Panc1 (cell line): ENCODE measurements around the gene RAD23A. TPM values are rescaled to one million over a fixed set of nuclear protein-coding genes. Genes with fewer than 3 reads are reported as not detected.
A peak's percentile ranks its signal among the peaks of the same experiment; 100 is the strongest.

ENCODE experiments used
- ATAC-seq: fragments of 200-7000 bp; cut with Tn5 transposase; 2 replicates; pipeline ENCODE4 v1.9.1; 2020; ENCODE audit warnings: mild to moderate bottlenecking, moderate library complexity
- BruUV-seq: library from RNA; stranded (reverse); fragments of 400-500 nt; replicated peaks from 2 replicates; lab custom pipeline; 2021; lab: Mats Ljungman, UMichigan
- CTCF ChIA-PET: fragments of 300-600 bp; sonication (Branson Sonifier 250); formaldehyde crosslinking; loops from one replicate; lab custom pipeline; 2022; ENCODE audit warnings: antibody characterized with exemption; lab: Charles Lee
- POLR2A ChIA-PET: fragments of 300-600 bp; sonication (Branson Sonifier 250); formaldehyde crosslinking; loops from one replicate; lab custom pipeline; 2022; ENCODE audit warnings: antibody characterized with exemption; lab: Charles Lee
- DNase-seq: peaks from one replicate; pipeline ENCODE4 v3.0.0-alpha.2; 2010; ENCODE audit warnings: low read depth, low spot score
- H3K27ac ChIP-seq: 2 replicates; pipeline ENCODE4 v1.5.1; 2011; ENCODE audit warnings: mild to moderate bottlenecking, low read length, inconsistent platforms
- H3K27me3 ChIP-seq: fragments of 200-500 bp; sonication (Bioruptor generic); 2 replicates; pipeline ENCODE4 v1.6.0; 2014; ENCODE audit warnings: low read length, inconsistent platforms; ENCODE audit not compliant: control insufficient read depth, insufficient read depth
- H3K36me3 ChIP-seq: fragments of 200-500 bp; sonication (Bioruptor generic); 2 replicates; pipeline ENCODE4 v1.5.1; 2014; ENCODE audit warnings: inconsistent platforms, mild to moderate bottlenecking, low read length, moderate library complexity; ENCODE audit not compliant: control insufficient read depth, insufficient read depth
- H3K4me1 ChIP-seq: 2 replicates; pipeline ENCODE4 v1.5.1; 2011; ENCODE audit warnings: inconsistent platforms, mild to moderate bottlenecking, low read length, moderate library complexity; ENCODE audit not compliant: control insufficient read depth, insufficient read depth
- H3K4me3 ChIP-seq, 2 experiments: 2 replicates each; pipeline ENCODE4 v1.5.1; 2011 to 2012; ENCODE audit warnings: low read depth in 2 of 2, low read length in 2 of 2, mild to moderate bottlenecking in 2 of 2, inconsistent platforms in 1 of 2, moderate library complexity in 1 of 2
- H3K9me3 ChIP-seq: fragments of 200-500 bp; sonication (Bioruptor generic); 2 replicates; pipeline ENCODE4 v1.5.1; 2014; ENCODE audit warnings: low read depth, mild to moderate bottlenecking, inconsistent platforms, low read length, moderate library complexity; ENCODE audit not compliant: control insufficient read depth, insufficient read depth
- CTCF ChIP-seq: fragments of 450-650 bp; IDR thresholded peaks from 2 replicates; pipeline ENCODE4 v1.5.1; 2017; ENCODE audit warnings: mild to moderate bottlenecking
- POLR2AphosphoS5 ChIP-seq: IDR thresholded peaks from 2 replicates; pipeline ENCODE4 v1.6.1; 2012; ENCODE audit warnings: mild to moderate bottlenecking, low read depth, low read length, moderate library complexity
- REST ChIP-seq, 2 experiments: IDR thresholded peaks; 2 replicates each; pipeline ENCODE4 v1.6.1; 2011 to 2012; ENCODE audit warnings: low read depth in 2 of 2, control low read depth in 1 of 2, low read length in 1 of 2, mild to moderate bottlenecking in 1 of 2, moderate library complexity in 1 of 2; ENCODE audit not compliant: insufficient read depth in 1 of 2
- SIN3A ChIP-seq: IDR thresholded peaks from 2 replicates; pipeline ENCODE4 v1.6.1; 2012; ENCODE audit warnings: low read depth, mild to moderate bottlenecking, low read length, moderate library complexity, borderline replicate concordance; ENCODE audit not compliant: insufficient read depth
- TCF7L2 ChIP-seq: IDR thresholded peaks from 2 replicates; pipeline ENCODE4 v1.6.1; 2011; ENCODE audit warnings: mild to moderate bottlenecking, low read depth, low read length, inconsistent platforms
- in situ Hi-C: cut with HindIII; loops from 2 replicates; pipeline ENCODE4 v1.10.0; 2016; ENCODE audit warnings: low sequenced_read_pairs, low pct_unique_long_range_greater_than_20kb
- intact Hi-C: fragments of 100-400 bp; cut with micrococcal nuclease; formaldehyde crosslinking; loops from one replicate; pipeline ENCODE4 v1.10.0; 2022; ENCODE audit not compliant: unreplicated experiment
- total RNA-seq: library from RNA; stranded (reverse); gene quantifications from one replicate; pipeline ENCODE4 v1.2.1, GENCODE V29; 2021; ENCODE audit not compliant: unreplicated experiment

Gene RAD23A
- total RNA-seq, 1 experiment from 2014 or later: 111 TPM

GRCh38 chr19:12955996-12956395 lies 10.3 kb downstream of the RAD23A start:
- POLR2A ChIA-PET: no interaction called here
- no TSS peak for BruUV-seq
- in situ Hi-C loops: no loop called here

More at GRCh38 chr19:12955996-12956395, 10.3 kb downstream of the RAD23A start:
- Histone ChIP-seq H3K27me3 (no peaks in the 10 kb centered on the region), H3K27ac (peak overlapping the region; percentile 58), H3K4me3 (peak overlapping the region; percentile 72 to 78), H3K4me1 (peaks cover 30% of the 10 kb centered on the region), H3K36me3 (peaks cover 7% of the 10 kb centered on the region), H3K9me3 (no peaks in the 10 kb centered on the region)
- intact Hi-C loops: no loop called here
- TF ChIP-seq REST (IDR thresholded peaks at IDR 0.05; ENCODE audit: insufficient read depth in 1 of 2, low read depth in 2 of 2, low read length in 1 of 2) (no peak), POLR2AphosphoS5 (0 out of 2 replicates have a peak, but pooled peaks have one; percentile 3), SIN3A (no peak), CTCF (no peak), TCF7L2 (no peak)
- ATAC-seq (no peak), DNase-seq (no peak)
- CTCF ChIA-PET: no interaction called here
